H1 (cell line): ENCODE results near the gene ZAP70. TPM values are rescaled to one million over a fixed set of nuclear protein-coding genes. Genes with fewer than 3 reads are reported as not detected.

Experiments used
- CTCF ChIA-PET: fragments of 300-600 bp; sonication (Branson Sonifier 250); formaldehyde crosslinking; loops from one replicate; lab custom pipeline; 2021; ENCODE audit not compliant: partially characterized antibody; lab: Charles Lee
- POLR2A ChIA-PET: fragments of 300-600 bp; sonication (Branson Sonifier 250); formaldehyde crosslinking; loops from one replicate; lab custom pipeline; 2021; ENCODE audit warnings: inconsistent platforms; ENCODE audit not compliant: partially characterized antibody; lab: Charles Lee
- DNase-seq, 2 experiments: peaks; one replicate each; pipeline versions ENCODE4 v3.0.0 to v3.0.0-alpha.2; 2010 to 2022; ENCODE audit warnings: low spot score in 2 of 2, low read depth in 1 of 2, mixed read lengths in 1 of 2
- FAIRE-seq: peaks from 2 replicates; lab custom pipeline; 2011; peaks lifted over from hg19 to GRCh38; lab: Jason Lieb, UNC
- H2AFZ ChIP-seq: 2 replicates; pipeline ENCODE4 v1.8.1; 2012; ENCODE audit warnings: low read length, inconsistent platforms
- H2AK5ac ChIP-seq: 2 replicates; pipeline ENCODE4 v1.6.1; 2013; ENCODE audit warnings: low read depth, low read length
- H2BK120ac ChIP-seq: replicated peaks from 2 replicates; pipeline ENCODE3; 2013; ENCODE audit warnings: low read depth, low read length, inconsistent platforms
- H2BK12ac ChIP-seq: 2 replicates; pipeline ENCODE4 v1.6.1; 2013; ENCODE audit warnings: low read depth, low read length
- H2BK15ac ChIP-seq: 2 replicates; pipeline ENCODE4 v1.6.1; 2013; ENCODE audit warnings: low read length
- H2BK20ac ChIP-seq: 2 replicates; pipeline ENCODE4 v1.6.1; 2013; ENCODE audit warnings: low read length
- H2BK5ac ChIP-seq: 2 replicates; pipeline ENCODE4 v1.6.1; 2013; ENCODE audit warnings: low read depth, low read length
- H3K14ac ChIP-seq: 2 replicates; pipeline ENCODE4 v1.6.1; 2013; ENCODE audit warnings: inconsistent platforms; ENCODE audit not compliant: insufficient read length
- H3K18ac ChIP-seq: 2 replicates; pipeline ENCODE4 v1.6.1; 2013; ENCODE audit warnings: low read length; ENCODE audit errors: extremely low read depth
- H3K23ac ChIP-seq: 2 replicates; pipeline ENCODE4 v1.6.1; 2013; ENCODE audit warnings: inconsistent platforms; ENCODE audit not compliant: insufficient read length
- H3K23me2 ChIP-seq: 2 replicates; pipeline ENCODE4 v1.6.1; 2013; ENCODE audit warnings: low read depth, low read length
- H3K27ac ChIP-seq: 2 replicates; pipeline ENCODE4 v1.6.1; 2011; ENCODE audit warnings: low read depth, low read length, inconsistent platforms
- H3K27me3 ChIP-seq, 4 experiments: replicated peaks in 1 of 4; 1 replicate in 1 of 4; 2 replicates in 3 of 4; pipeline versions ENCODE4 v1.6.1 to v1.8.1; 2011 to 2013; ENCODE audit warnings: low read length in 3 of 4, mild to moderate bottlenecking in 3 of 4, inconsistent platforms in 2 of 4, mixed read lengths in 2 of 4, moderate library complexity in 1 of 4; ENCODE audit not compliant: control insufficient read depth in 3 of 4, insufficient read depth in 3 of 4; ENCODE audit errors: extremely low read depth in 1 of 4
- H3K36me3 ChIP-seq, 4 experiments: 2 replicates each; pipeline versions ENCODE4 v1.6.1 to v1.8.1; 2011 to 2013; ENCODE audit warnings: mild to moderate bottlenecking in 4 of 4, low read length in 3 of 4, moderate library complexity in 2 of 4, control low read depth in 1 of 4, inconsistent platforms in 1 of 4; ENCODE audit not compliant: insufficient read depth in 4 of 4, control insufficient read depth in 2 of 4
- H3K4ac ChIP-seq: replicated peaks from 2 replicates; pipeline ENCODE3; 2013; ENCODE audit warnings: low read length, low read depth, mixed read lengths, inconsistent platforms; ENCODE audit not compliant: insufficient read length
- H3K4me1 ChIP-seq, 4 experiments: replicated peaks in 1 of 4; 1 replicate in 1 of 4; 2 replicates in 3 of 4; pipeline versions ENCODE4 v1.6.1 to v1.8.1; 2011 to 2013; ENCODE audit warnings: low read length in 3 of 4, inconsistent platforms in 2 of 4, mixed read lengths in 1 of 4; ENCODE audit not compliant: insufficient read depth in 4 of 4, control insufficient read depth in 3 of 4
- H3K4me2 ChIP-seq, 2 experiments: 2 replicates each; pipeline versions ENCODE4 v1.6.1 to v1.8.1; 2011 to 2013; ENCODE audit warnings: low read depth in 2 of 2, low read length in 2 of 2, control low read depth in 1 of 2, inconsistent platforms in 1 of 2, mild to moderate bottlenecking in 1 of 2; ENCODE audit not compliant: insufficient read depth in 1 of 2
- H3K4me3 ChIP-seq, 4 experiments: fragments of 200-600, 300-600 bp in 1 of 4; sonication (generic), shearing (Covaris generic), sonication (Bioruptor Twin) in 1 of 4; 2 replicates each; pipeline versions ENCODE4 v1.5.1 to v1.8.1; 2011 to 2016; ENCODE audit warnings: low read length in 4 of 4, low read depth in 3 of 4, control low read depth in 2 of 4, inconsistent platforms in 2 of 4, mild to moderate bottlenecking in 2 of 4, mixed read lengths in 1 of 4, moderate library complexity in 1 of 4; ENCODE audit not compliant: insufficient read depth in 2 of 4; ENCODE audit errors: extremely low read depth in 1 of 4
- H3K56ac ChIP-seq: replicated peaks from 2 replicates; pipeline ENCODE3; 2013; ENCODE audit warnings: low read depth, mild to moderate bottlenecking, mixed read lengths, low read length, inconsistent platforms; ENCODE audit not compliant: insufficient read length
- H3K79me1 ChIP-seq: 2 replicates; pipeline ENCODE4 v1.6.1; 2013; ENCODE audit warnings: low read depth, low read length, control low read depth
- H3K79me2 ChIP-seq, 2 experiments: 2 replicates each; pipeline versions ENCODE4 v1.6.1 to v1.8.1; 2012 to 2013; ENCODE audit warnings: low read length in 2 of 2, mild to moderate bottlenecking in 2 of 2, inconsistent platforms in 1 of 2; ENCODE audit not compliant: insufficient read depth in 2 of 2, control insufficient read depth in 1 of 2
- H3K9ac ChIP-seq, 4 experiments: replicated peaks in 1 of 4; 1 replicate in 1 of 4; 2 replicates in 3 of 4; pipeline versions ENCODE4 v1.6.1 to v1.8.1; 2011 to 2013; ENCODE audit warnings: low read depth in 3 of 4, low read length in 3 of 4, control low read depth in 2 of 4, mild to moderate bottlenecking in 2 of 4, moderate library complexity in 2 of 4, inconsistent platforms in 1 of 4; ENCODE audit errors: extremely low read depth in 1 of 4
- H3K9me3 ChIP-seq, 2 experiments: 2 replicates each; pipeline versions ENCODE4 v1.6.1 to v1.8.1; 2012 to 2013; ENCODE audit warnings: mild to moderate bottlenecking in 2 of 2, moderate library complexity in 2 of 2, control low read depth in 1 of 2, inconsistent platforms in 1 of 2, low read depth in 1 of 2, low read length in 1 of 2, mixed read lengths in 1 of 2; ENCODE audit not compliant: insufficient read depth in 2 of 2
- H4K20me1 ChIP-seq, 2 experiments: replicated peaks in 1 of 2; 2 replicates each; pipeline versions ENCODE3 to v1.8.1; 2011 to 2013; ENCODE audit warnings: inconsistent platforms in 2 of 2, low read length in 2 of 2, mild to moderate bottlenecking in 1 of 2; ENCODE audit not compliant: insufficient read depth in 2 of 2, control insufficient read depth in 1 of 2
- H4K5ac ChIP-seq: 2 replicates; pipeline ENCODE4 v1.6.1; 2013; ENCODE audit warnings: low read length, low read depth, mixed read lengths, inconsistent platforms; ENCODE audit not compliant: insufficient read length
- H4K8ac ChIP-seq: 2 replicates; pipeline ENCODE4 v1.8.0; 2013; ENCODE audit warnings: mild to moderate bottlenecking, moderate library complexity, low read length, inconsistent platforms; ENCODE audit not compliant: insufficient read depth; ENCODE audit errors: extremely low read depth
- H4K91ac ChIP-seq: replicated peaks from 2 replicates; pipeline ENCODE3; 2013; ENCODE audit warnings: low read length, mixed read lengths, inconsistent platforms; ENCODE audit not compliant: insufficient read length
- BACH1 ChIP-seq: IDR thresholded peaks from 2 replicates; pipeline ENCODE4 v1.6.1; 2012; ENCODE audit warnings: low read length, improper control_type of control experiment
- CHD1 ChIP-seq: IDR thresholded peaks from 2 replicates; pipeline ENCODE4 v1.6.1; 2012; ENCODE audit warnings: low read depth, low read length, improper control_type of control experiment
- FOSL1 ChIP-seq: IDR thresholded peaks from 2 replicates; pipeline ENCODE4 v1.6.1; 2011; ENCODE audit warnings: mild to moderate bottlenecking, low read depth, low read length, moderate library complexity; ENCODE audit not compliant: insufficient read depth
- GABPA ChIP-seq: IDR thresholded peaks from 2 replicates; pipeline ENCODE4 v1.6.1; 2011; ENCODE audit warnings: mild to moderate bottlenecking, low read length, moderate library complexity, borderline replicate concordance; ENCODE audit not compliant: insufficient read depth
- KDM1A ChIP-seq: fragments of 200-600, 300-600 bp; sonication (generic); IDR thresholded peaks from 2 replicates; pipeline ENCODE4 v1.7.1; 2016; ENCODE audit warnings: mild to moderate bottlenecking, low read length, borderline replicate concordance
- KDM5A ChIP-seq: fragments of 200-600 bp; IDR thresholded peaks from 2 replicates; pipeline ENCODE4 v1.7.1; 2012; ENCODE audit warnings: mild to moderate bottlenecking, low read length, inconsistent platforms, mixed read lengths
- MAFK ChIP-seq: IDR thresholded peaks from 2 replicates; pipeline ENCODE4 v1.6.1; 2012; ENCODE audit warnings: low read depth, mild to moderate bottlenecking, improper control_type of control experiment, low read length
- RFX5 ChIP-seq: IDR thresholded peaks from 2 replicates; pipeline ENCODE4 v1.6.1; 2011; ENCODE audit warnings: low read depth, low read length, improper control_type of control experiment, borderline replicate concordance
- SP1 ChIP-seq: IDR thresholded peaks from 2 replicates; pipeline ENCODE4 v1.6.1; 2011; ENCODE audit warnings: low read depth, low read length
- SP2 ChIP-seq: IDR thresholded peaks from 2 replicates; pipeline ENCODE4 v1.6.1; 2012; ENCODE audit warnings: mild to moderate bottlenecking, low read length, inconsistent platforms
- SRF ChIP-seq: IDR thresholded peaks from 2 replicates; pipeline ENCODE4 v1.6.1; 2011; ENCODE audit warnings: mild to moderate bottlenecking, low read depth, low read length, moderate library complexity
- YY1 ChIP-seq: IDR thresholded peaks from 2 replicates; pipeline ENCODE4 v1.6.1; 2011; ENCODE audit warnings: low read depth, mild to moderate bottlenecking, low read length
- WGBS, 2 experiments: shearing (Covaris generic) in 1 of 2; methylation state at CpG; one replicate each; pipeline versions ENCODE4 v1.1.6 to v1.1.7; 2013 to 2015; ENCODE audit warnings: low lambda C conversion rate in 2 of 2, mixed read lengths in 2 of 2, inconsistent platforms in 1 of 2, low coverage in 1 of 2, missing lambda C conversion rate in 1 of 2; ENCODE audit not compliant: insufficient replicate concordance in 2 of 2, insufficient coverage in 1 of 2, insufficient read length in 1 of 2; ENCODE audit errors: extremely low coverage in 1 of 2, missing lambda C conversion rate in 1 of 2; 5-methylcytosine and 5-hydroxymethylcytosine counted together
- polyA plus RNA-seq, 7 experiments: library from polyadenylated mRNA; depleted of rRNA in 3 of 7; stranded (reverse) in 5 of 7; unstranded in 2 of 7; fragments of >200 nt in 5 of 7; fragments of 200-250 nt in 2 of 7; gene quantifications; 1 replicate in 5 of 7; 2 replicates in 1 of 7; 4 replicates in 1 of 7; pipeline versions ENCODE4 v1.2.1 to v1.2.3, GENCODE V29; 2011 to 2013; ENCODE audit warnings: missing spikeins in 2 of 7, mixed read lengths in 2 of 7
- total RNA-seq: library from RNA; stranded (reverse); fragmentation: NEBNext Ultra II Directional; extraction: Animal tissue kit (Norgen Biotek cat#: 25700); gene quantifications from 2 replicates; pipeline ENCODE4 v1.2.1, GENCODE V29; 2021

The ZAP70 gene
- total and polyA plus RNA-seq, 2 of the 8 experiments (the other 6 are each of a cell fraction or from before 2014, with no cell fraction given), result 0.15 TPM; not detected in 1

DNA sequence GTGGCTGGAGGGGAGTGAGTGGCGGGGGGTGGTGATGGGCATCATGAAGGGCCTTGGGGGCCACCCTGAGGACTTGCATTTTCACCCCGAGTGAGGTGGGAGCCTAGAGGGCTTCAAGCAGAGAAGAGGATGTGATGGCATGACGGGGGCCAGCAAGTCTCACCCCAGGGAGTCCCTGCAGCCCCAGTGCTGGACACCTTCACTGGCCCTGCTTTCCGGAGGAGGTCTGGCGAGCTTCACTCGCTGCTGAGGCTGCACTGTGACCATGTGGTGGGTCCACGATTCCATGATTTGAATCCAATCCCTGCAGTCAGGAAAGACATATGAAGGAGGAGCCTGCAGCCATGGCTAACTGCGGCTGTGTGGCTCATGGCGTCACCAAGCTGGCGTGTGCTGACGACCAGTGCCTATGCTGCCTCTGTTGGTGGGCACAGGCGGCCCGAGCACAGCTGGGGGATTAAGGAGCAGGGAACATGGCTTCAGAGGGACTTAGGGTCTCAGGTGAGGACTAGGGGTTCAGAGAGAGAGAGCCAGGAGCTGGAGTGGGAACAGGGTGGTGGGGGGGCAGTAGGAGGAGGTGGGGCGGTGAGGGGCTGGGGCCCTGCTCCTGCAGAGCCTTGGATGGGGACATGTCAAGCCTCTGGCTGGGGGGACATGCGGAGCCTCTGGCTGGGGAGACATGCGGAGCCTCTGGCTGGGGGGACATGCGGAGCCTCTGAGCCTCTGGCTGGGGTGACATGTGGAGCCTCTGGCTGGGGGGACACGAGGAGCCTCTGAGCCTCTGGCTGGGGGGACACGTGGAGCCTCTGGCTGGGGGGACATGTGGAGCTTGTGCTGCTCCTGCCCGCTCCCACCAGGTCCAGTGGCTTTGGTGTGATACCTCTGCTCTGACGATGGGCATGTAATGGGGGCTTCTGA is 3.6 kb downstream of the ZAP70 start:
- Histone ChIP-seq H4K20me1 (no peaks in the 10 kb centered on the region), H4K5ac (no peak overlapping the region), H3K36me3 (no peaks in the 10 kb centered on the region), H2BK20ac (no peak overlapping the region), H3K4ac (no peak overlapping the region), H3K14ac (no peak overlapping the region), H2BK5ac (no peak overlapping the region), H4K91ac (no peak overlapping the region), H2BK120ac (no peak overlapping the region), H3K9ac (no peak overlapping the region), H3K79me1 (no peaks in the 10 kb centered on the region), H2AK5ac (no peak overlapping the region), H3K23ac (no peak overlapping the region), H3K4me2 (no peak overlapping the region), H2AFZ (no peak overlapping the region), H3K27me3 (no peaks in the 10 kb centered on the region), H3K23me2 (no peaks in the 10 kb centered on the region), H3K4me1 (peaks cover 2 to 13% (median 3%) of the 10 kb centered on the region in 4 experiments; a peak in 6 of 7 replicates), H3K4me3 (no peak overlapping the region), H3K27ac (no peak overlapping the region), H2BK15ac (no peak overlapping the region), H3K79me2 (no peaks in the 10 kb centered on the region), H3K18ac (no peak overlapping the region), H4K8ac (no peak overlapping the region), H3K56ac (no peak overlapping the region), H3K9me3 (no peaks in the 10 kb centered on the region), H2BK12ac (no peak overlapping the region)
- 83% methylated on average over 14 of the region's 21 CpGs; no CpG with 5 or more reads in 1 of the 2 experiments for WGBS, 2 experiments
- ChIA-PET POLR2A (no interaction called here), CTCF (interaction anchor here (1.0 to 13.6 kb wide), 4 partner anchors 8 to 28 kb away, joined by 3 to 202 read pairs (median 34); no protein-coding TSS in a partner anchor)
- FAIRE-seq (no peak), DNase-seq (no peak)
- TF ChIP-seq BACH1, result no peak
- TF ChIP-seq CHD1, result no peak
- no peak for TF ChIP-seq MAFK
- no peak for TF ChIP-seq SP1
- no peak for TF ChIP-seq SRF
- no peak for TF ChIP-seq FOSL1
- TF ChIP-seq RFX5, result no peak
- TF ChIP-seq KDM5A, result no peak
- TF ChIP-seq GABPA, result no peak
- no peak for TF ChIP-seq KDM1A
- TF ChIP-seq SP2, result no peak
- TF ChIP-seq YY1, result no peak
